ENCODE measurements around the gene LRRC57. TPM values are rescaled to one million over a fixed set of nuclear protein-coding genes. Genes with fewer than 3 reads are reported as not detected.
A peak's percentile ranks its signal among the peaks of the same experiment; 100 is the strongest.

LRRC57 gene
- total and polyA plus RNA-seq, 2 of the 13 experiments (the other 11 are each of a cell fraction or from before 2014, with no cell fraction given), result 5.8 to 14.8 TPM

DNA sequence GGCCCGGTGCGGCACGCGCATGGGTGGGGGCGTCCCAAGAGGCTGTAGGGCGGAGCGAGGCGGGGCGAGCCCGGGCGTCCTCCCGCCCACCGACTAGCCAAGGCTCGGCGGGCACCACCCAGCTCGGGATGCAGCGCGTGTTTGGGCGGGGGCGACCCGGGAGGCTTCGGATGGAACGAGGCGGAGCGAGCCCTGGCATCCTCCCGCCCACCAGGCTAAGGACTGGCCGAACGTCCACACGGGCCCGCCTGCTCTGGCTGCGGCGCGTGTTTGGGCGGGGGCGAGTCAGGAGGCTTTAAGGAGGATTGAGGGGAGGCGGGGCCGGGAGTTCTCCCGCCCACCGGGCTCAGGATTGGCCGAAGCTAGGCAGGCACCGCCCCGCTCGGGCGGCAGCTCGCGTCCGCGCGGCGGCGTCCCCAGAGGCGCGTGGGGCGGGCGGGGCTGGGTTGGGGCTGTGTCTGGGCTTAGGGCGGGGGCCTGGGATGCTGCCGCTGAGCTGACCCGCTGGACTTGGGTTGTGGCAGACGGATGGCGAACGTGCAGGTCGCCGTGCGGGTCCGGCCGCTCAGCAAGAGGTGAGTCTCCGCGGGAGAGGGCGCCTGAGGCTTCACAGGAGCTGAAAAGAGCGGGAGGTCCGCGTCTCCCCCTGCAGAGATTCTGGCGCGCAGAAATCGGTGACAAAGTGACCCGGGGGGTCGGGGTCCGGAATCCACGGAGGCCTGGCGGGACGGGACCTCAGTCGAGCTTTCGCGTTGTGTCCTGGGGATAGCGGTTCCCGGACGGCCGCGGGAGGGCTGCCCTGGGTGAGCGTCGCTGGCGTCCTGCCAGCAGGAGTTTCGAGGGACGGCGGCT lies 26.8 kb upstream of the LRRC57 start, which contains the start of gene STARD9 (continued):
- TF ChIP-seq, protein P1, sequence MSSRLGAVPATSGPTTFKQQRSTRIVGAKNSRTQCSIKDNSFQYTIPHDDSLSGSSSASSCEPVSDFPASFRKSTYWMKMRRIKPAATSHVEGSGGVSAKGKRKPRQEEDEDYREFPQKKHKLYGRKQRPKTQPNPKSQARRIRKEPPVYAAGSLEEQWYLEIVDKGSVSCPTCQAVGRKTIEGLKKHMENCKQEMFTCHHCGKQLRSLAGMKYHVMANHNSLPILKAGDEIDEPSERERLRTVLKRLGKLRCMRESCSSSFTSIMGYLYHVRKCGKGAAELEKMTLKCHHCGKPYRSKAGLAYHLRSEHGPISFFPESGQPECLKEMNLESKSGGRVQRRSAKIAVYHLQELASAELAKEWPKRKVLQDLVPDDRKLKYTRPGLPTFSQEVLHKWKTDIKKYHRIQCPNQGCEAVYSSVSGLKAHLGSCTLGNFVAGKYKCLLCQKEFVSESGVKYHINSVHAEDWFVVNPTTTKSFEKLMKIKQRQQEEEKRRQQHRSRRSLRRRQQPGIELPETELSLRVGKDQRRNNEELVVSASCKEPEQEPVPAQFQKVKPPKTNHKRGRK (CRISPR knock-in tag; IDR thresholded peaks at IDR 0.05), result no peak
- TF ChIP-seq ZNF20 (CRISPR knock-in tag; IDR thresholded peaks at IDR 0.05) (0 out of 2 replicates have a peak, but pooled peaks have one; percentile 1), RBAK (CRISPR knock-in tag; IDR thresholded peaks at IDR 0.05) (no peak), ASH2L (IDR thresholded peaks at IDR 0.05; ENCODE audit: insufficient read length, low read depth, low read length) (peak; percentile 60), ZNF841 (CRISPR knock-in tag; IDR thresholded peaks at IDR 0.05; ENCODE audit: borderline replicate concordance) (no peak), TP53 (CRISPR knock-in tag; conservative IDR thresholded peaks at IDR 0.05) (no peak), SALL1 (CRISPR knock-in tag; IDR thresholded peaks at IDR 0.05) (peak; percentile 73), ZNF788 (CRISPR knock-in tag; IDR thresholded peaks at IDR 0.05; ENCODE audit: borderline replicate concordance) (peak; percentile 32; the same call in 1 of the 2 replicates), NCOA1 (CRISPR knock-in tag; IDR thresholded peaks at IDR 0.05) (no peak), ZNF878 (CRISPR knock-in tag; IDR thresholded peaks at IDR 0.05) (peak; percentile 90; the same call in 1 of the 2 replicates), ZKSCAN1 (IDR thresholded peaks at IDR 0.05; ENCODE audit: low read length) (no peak), NRL (CRISPR knock-in tag; IDR thresholded peaks at IDR 0.05; ENCODE audit: borderline replicate concordance) (no peak), ZNF569 (CRISPR knock-in tag; IDR thresholded peaks at IDR 0.05; ENCODE audit: borderline replicate concordance) (0 out of 2 replicates have a peak, but pooled peaks have one; percentile 51), NONO (IDR thresholded peaks at IDR 0.05) (no peak), NONO (CRISPR knock-in tag; conservative IDR thresholded peaks at IDR 0.05) (no peak), MTA1 (CRISPR knock-in tag; IDR thresholded peaks at IDR 0.05; ENCODE audit: borderline replicate concordance) (peak; percentile 69; the same call in 1 of the 2 replicates), SOX6 (IDR thresholded peaks at IDR 0.05) (no peak), SOX6 (CRISPR knock-in tag; IDR thresholded peaks at IDR 0.05) (peak; percentile 45; the same call in 1 of the 2 replicates), NR0B2 (CRISPR knock-in tag; IDR thresholded peaks at IDR 0.05) (peak; percentile 65), KLF9 (CRISPR knock-in tag; IDR thresholded peaks at IDR 0.05; ENCODE audit: low read depth) (peak; percentile 86; the same call in 1 of the 2 replicates), SP140L (CRISPR knock-in tag; IDR thresholded peaks at IDR 0.05; ENCODE audit: borderline replicate concordance) (no peak), NCOR1 (IDR thresholded peaks at IDR 0.05; ENCODE audit: borderline replicate concordance, low read length) (no peak), MTF2 (CRISPR knock-in tag; IDR thresholded peaks at IDR 0.05; ENCODE audit: borderline replicate concordance) (peak; percentile 82; the same call in 1 of the 2 replicates), HOXD1 (CRISPR knock-in tag; IDR thresholded peaks at IDR 0.05) (no peak; the same call in 1 of the 2 replicates)
- TF ChIP-seq, protein P2, sequence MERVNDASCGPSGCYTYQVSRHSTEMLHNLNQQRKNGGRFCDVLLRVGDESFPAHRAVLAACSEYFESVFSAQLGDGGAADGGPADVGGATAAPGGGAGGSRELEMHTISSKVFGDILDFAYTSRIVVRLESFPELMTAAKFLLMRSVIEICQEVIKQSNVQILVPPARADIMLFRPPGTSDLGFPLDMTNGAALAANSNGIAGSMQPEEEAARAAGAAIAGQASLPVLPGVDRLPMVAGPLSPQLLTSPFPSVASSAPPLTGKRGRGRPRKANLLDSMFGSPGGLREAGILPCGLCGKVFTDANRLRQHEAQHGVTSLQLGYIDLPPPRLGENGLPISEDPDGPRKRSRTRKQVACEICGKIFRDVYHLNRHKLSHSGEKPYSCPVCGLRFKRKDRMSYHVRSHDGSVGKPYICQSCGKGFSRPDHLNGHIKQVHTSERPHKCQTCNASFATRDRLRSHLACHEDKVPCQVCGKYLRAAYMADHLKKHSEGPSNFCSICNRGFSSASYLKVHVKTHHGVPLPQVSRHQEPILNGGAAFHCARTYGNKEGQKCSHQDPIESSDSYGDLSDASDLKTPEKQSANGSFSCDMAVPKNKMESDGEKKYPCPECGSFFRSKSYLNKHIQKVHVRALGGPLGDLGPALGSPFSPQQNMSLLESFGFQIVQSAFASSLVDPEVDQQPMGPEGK (CRISPR knock-in tag; IDR thresholded peaks at IDR 0.05), result peak; percentile 82

All from HepG2 (cell line).